ENCODE measurements around the gene OSTM1. TPM values are rescaled to one million over a fixed set of nuclear protein-coding genes. Genes with fewer than 3 reads are reported as not detected.

OSTM1 gene
- polyA plus RNA-seq, 1 of the 3 experiments (the other 2 are of a cell fraction), result 10.1 TPM

GRCh38 chr6:108106694-108107093 is 32.2 kb upstream of the OSTM1 start:
- Histone ChIP-seq H3K27me3 (ENCODE audit: insufficient read depth) (no peaks in the 10 kb centered on the region; the same call in 1 of the 2 replicates), H3K4me2 (no peak overlapping the region), H4K20me1 (ENCODE audit: insufficient read depth) (no peaks in the 10 kb centered on the region), H3K4me3 (ENCODE audit: low read depth in 2 of 2, low read length in 1 of 2) (no peak overlapping the region), H3K9me3 (no peaks in the 10 kb centered on the region), H3K9me2 (no peaks in the 10 kb centered on the region), H3K27ac (ENCODE audit: low read depth in 2 of 2, low read length in 1 of 2) (no peak overlapping the region), H3F3A (replicated peaks; ENCODE audit: insufficient read depth) (no peaks in the 10 kb centered on the region), H2AFZ (ENCODE audit: low read depth) (no peak overlapping the region), H3K36me3 (replicated peaks in 1 of 2; ENCODE audit: control insufficient read depth in 1 of 2, insufficient read depth in 2 of 2, low read length in 1 of 2) (no peaks in the 10 kb centered on the region), H3K9ac (no peak overlapping the region), H3K4me1 (ENCODE audit: control insufficient read depth in 1 of 2, insufficient read depth in 2 of 2, low read depth in 1 of 2, low read length in 1 of 2) (no peaks in the 10 kb centered on the region), H3K79me2 (ENCODE audit: insufficient read depth) (no peaks in the 10 kb centered on the region)
- TF ChIP-seq ELF1 (IDR thresholded peaks at IDR 0.05) (no peak), CHD2 (IDR thresholded peaks at IDR 0.05; ENCODE audit: low read length, partially characterized antibody) (no peak), USF1 (IDR thresholded peaks at IDR 0.05; ENCODE audit: borderline replicate concordance, low read depth) (no peak), MAX (IDR thresholded peaks at IDR 0.05; ENCODE audit: low read depth) (no peak), RFX5 (IDR thresholded peaks at IDR 0.05; ENCODE audit: low read length) (no peak), FOXM1 (IDR thresholded peaks at IDR 0.05; ENCODE audit: low read depth) (no peak), REST (IDR thresholded peaks at IDR 0.05; ENCODE audit: low read depth, low read length) (no peak)
- POLR2A ChIA-PET, result no interaction called here
- CTCF ChIA-PET, result interaction anchor here (0.6 to 1.2 kb wide), 3 partner anchors 126 to 385 kb away, joined by 4 read pairs; no protein-coding TSS in a partner anchor
- 73% methylated on average over 1 of the region's 1 CpG for WGBS (ENCODE audit: low lambda C conversion rate)
- no peak for DNase-seq

- WGBS (ENCODE audit: low lambda C conversion rate), result 90% methylated on average over 5 of the region's 5 CpGs
- no peak overlapping the region for H3K9ac ChIP-seq
These were observed 31.7 kb upstream of the OSTM1 start for GRCh38 chr6:108106261-108106660.

More at GRCh38 chr6:108106261-108106660, 31.7 kb upstream of the OSTM1 start:
- Histone ChIP-seq H3K27ac (ENCODE audit: low read depth in 2 of 2, low read length in 1 of 2) (no peak overlapping the region), H3K4me2 (no peak overlapping the region), H3K4me1 (ENCODE audit: control insufficient read depth in 1 of 2, insufficient read depth in 2 of 2, low read depth in 1 of 2, low read length in 1 of 2) (no peaks in the 10 kb centered on the region), H3K79me2 (ENCODE audit: insufficient read depth) (no peaks in the 10 kb centered on the region), H3K9me2 (no peaks in the 10 kb centered on the region), H3K4me3 (ENCODE audit: low read depth in 2 of 2, low read length in 1 of 2) (no peak overlapping the region), H4K20me1 (ENCODE audit: insufficient read depth) (no peaks in the 10 kb centered on the region), H3K9me3 (no peaks in the 10 kb centered on the region), H3K36me3 (replicated peaks in 1 of 2; ENCODE audit: control insufficient read depth in 1 of 2, insufficient read depth in 2 of 2, low read length in 1 of 2) (no peaks in the 10 kb centered on the region), H3K27me3 (ENCODE audit: insufficient read depth) (no peaks in the 10 kb centered on the region; the same call in 1 of the 2 replicates), H2AFZ (ENCODE audit: low read depth) (no peak overlapping the region), H3F3A (replicated peaks; ENCODE audit: insufficient read depth) (no peaks in the 10 kb centered on the region)
- DNase-seq, result no peak
- TF ChIP-seq USF1 (IDR thresholded peaks at IDR 0.05; ENCODE audit: borderline replicate concordance, low read depth) (no peak), NRF1 (IDR thresholded peaks at IDR 0.05; ENCODE audit: low read depth, low read length) (no peak), RXRA (IDR thresholded peaks at IDR 0.05; ENCODE audit: borderline replicate concordance, low read depth) (no peak), MXI1 (IDR thresholded peaks at IDR 0.05; ENCODE audit: low read depth, low read length) (no peak)
- ChIA-PET POLR2A (no interaction called here), CTCF (interaction anchor here (0.6 to 1.2 kb wide), 4 partner anchors 125 to 386 kb away, joined by 3 to 4 read pairs (median 4); no protein-coding TSS in a partner anchor)

Measured in SK-N-SH (cell line).